ENCODE measurements around the gene ATOSA.

ATOSA gene

GRCh38 chr15:52635908-52636307 is 43.3 kb downstream of the ATOSA start:
- H3K27ac Mint-ChIP-seq, result no peak overlapping the region
- H3K9me3 Mint-ChIP-seq, result no peaks in the 10 kb centered on the region
- no peaks in the 10 kb centered on the region for H3K27me3 Mint-ChIP-seq (ENCODE audit: low read depth)
- no peaks in the 10 kb centered on the region for H3K4me1 Mint-ChIP-seq
- no peak for TF ChIP-seq CTCF (IDR thresholded peaks at IDR 0.05; ENCODE audit: unreplicated experiment in 3 of 3)
- H3K4me3 Mint-ChIP-seq, result no peak overlapping the region
- H3K36me3 Mint-ChIP-seq (ENCODE audit: low read depth), result peaks cover 33% of the 10 kb centered on the region

Data from nephron (organoid).